ENCODE measurements around the gene FTSJ3.

FTSJ3 gene

GRCh38 chr17:63821804-63822203 lies 5.7 kb downstream of the FTSJ3 start:
- H2AFZ ChIP-seq (ENCODE audit: low read depth, low read length, severe bottlenecking) = no peak overlapping the region
- H3K36me3 ChIP-seq (ENCODE audit: low read length) = peaks cover 24% of the 10 kb centered on the region
- H3K9ac ChIP-seq (ENCODE audit: low read length) = no peak overlapping the region
- H3K27ac ChIP-seq (ENCODE audit: low read depth, low read length) = no peak overlapping the region
- H3F3A ChIP-seq (ENCODE audit: insufficient read depth) = peaks cover 12% of the 10 kb centered on the region
- TF ChIP-seq CTCF (IDR thresholded peaks at IDR 0.05; ENCODE audit: insufficient read depth, low read length, poor library complexity, severe bottlenecking) = no peak
- no peak for TF ChIP-seq EZH2phosphoT487 (conservative IDR thresholded peaks at IDR 0.05; ENCODE audit: low read length)
- no peak overlapping the region for H3K4me2 ChIP-seq (ENCODE audit: low read depth, low read length, poor library complexity, severe bottlenecking)
- peaks cover 15% of the 10 kb centered on the region; the same call in 1 of the 2 replicates for H3K79me2 ChIP-seq (ENCODE audit: insufficient read depth, low read length)
- H3K4me3 ChIP-seq (ENCODE audit: insufficient read depth, low read length, poor library complexity, severe bottlenecking) = no peak overlapping the region
- H3K9me3 ChIP-seq (ENCODE audit: insufficient read depth, low read length) = no peaks in the 10 kb centered on the region
- no peaks in the 10 kb centered on the region for H3K9me2 ChIP-seq (replicated peaks; ENCODE audit: insufficient read depth, low read length)
- H4K20me1 ChIP-seq (ENCODE audit: low read depth, low read length) = no peaks in the 10 kb centered on the region; the same call in 1 of the 2 replicates
- no peaks in the 10 kb centered on the region for H3K27me3 ChIP-seq (ENCODE audit: low read length)

- H3K4me2 ChIP-seq (ENCODE audit: low read depth, low read length, poor library complexity, severe bottlenecking) = no peak overlapping the region
- H3K4me3 ChIP-seq (ENCODE audit: insufficient read depth, low read length, poor library complexity, severe bottlenecking) = no peak overlapping the region
- no peaks in the 10 kb centered on the region; the same call in 1 of the 2 replicates for H4K20me1 ChIP-seq (ENCODE audit: low read depth, low read length)
- H3K9me3 ChIP-seq (ENCODE audit: insufficient read depth, low read length) = no peaks in the 10 kb centered on the region
- H3K79me2 ChIP-seq (ENCODE audit: insufficient read depth, low read length) = peaks cover 7% of the 10 kb centered on the region; the same call in 1 of the 2 replicates
- H3K27ac ChIP-seq (ENCODE audit: low read depth, low read length) = no peak overlapping the region
- no peak overlapping the region for H3K9ac ChIP-seq (ENCODE audit: low read length)
- no peaks in the 10 kb centered on the region for H3K27me3 ChIP-seq (ENCODE audit: low read length)
- no peak overlapping the region for H2AFZ ChIP-seq (ENCODE audit: low read depth, low read length, severe bottlenecking)
- H3K36me3 ChIP-seq (ENCODE audit: low read length) = peaks cover 32% of the 10 kb centered on the region
- H3K9me2 ChIP-seq (replicated peaks; ENCODE audit: insufficient read depth, low read length) = no peaks in the 10 kb centered on the region
- peaks cover 19% of the 10 kb centered on the region for H3F3A ChIP-seq (ENCODE audit: insufficient read depth)
- no peak for TF ChIP-seq CTCF (IDR thresholded peaks at IDR 0.05; ENCODE audit: insufficient read depth, low read length, poor library complexity, severe bottlenecking)
These were observed 6.4 kb downstream of the FTSJ3 start for GRCh38 chr17:63820963-63821561.

- TF ChIP-seq EZH2phosphoT487 (conservative IDR thresholded peaks at IDR 0.05; ENCODE audit: low read length) (no peak), CTCF (IDR thresholded peaks at IDR 0.05; ENCODE audit: insufficient read depth, low read length, poor library complexity, severe bottlenecking) (no peak)
- peaks cover 4% of the 10 kb centered on the region; the same call in 1 of the 2 replicates for H3K79me2 ChIP-seq (ENCODE audit: insufficient read depth, low read length)
- no peak overlapping the region for H3K27ac ChIP-seq (ENCODE audit: low read depth, low read length)
These were observed 7.6 kb downstream of the FTSJ3 start for GRCh38 chr17:63819585-63820537.

More at GRCh38 chr17:63819585-63820537, 7.6 kb downstream of the FTSJ3 start:
- no peaks in the 10 kb centered on the region for H3K9me3 ChIP-seq (ENCODE audit: insufficient read depth, low read length)
- no peak overlapping the region for H2AFZ ChIP-seq (ENCODE audit: low read depth, low read length, severe bottlenecking)
- no peaks in the 10 kb centered on the region; the same call in 1 of the 2 replicates for H4K20me1 ChIP-seq (ENCODE audit: low read depth, low read length)
- H3F3A ChIP-seq (ENCODE audit: insufficient read depth) = peaks cover 27% of the 10 kb centered on the region
- no peaks in the 10 kb centered on the region for H3K27me3 ChIP-seq (ENCODE audit: low read length)
- H3K9me2 ChIP-seq (replicated peaks; ENCODE audit: insufficient read depth, low read length) = no peaks in the 10 kb centered on the region
- no peak overlapping the region for H3K4me2 ChIP-seq (ENCODE audit: low read depth, low read length, poor library complexity, severe bottlenecking)
- peaks cover 42% of the 10 kb centered on the region for H3K36me3 ChIP-seq (ENCODE audit: low read length)
- no peak overlapping the region for H3K9ac ChIP-seq (ENCODE audit: low read length)
- H3K4me3 ChIP-seq (ENCODE audit: insufficient read depth, low read length, poor library complexity, severe bottlenecking) = no peak overlapping the region
